GM19238 (cell line): ENCODE results near the gene CIBAR2.

Experiments
- DNase-seq: peaks from one replicate; pipeline ENCODE4 v3.0.0; 2011; ENCODE audit warnings: low spot score; ENCODE audit not compliant: insufficient read length

Gene CIBAR2

GRCh38 chr16:85112364-85112763, at the start of gene CIBAR2:
TSS of gene CIBAR2 (minus strand) at chr16:85112472. CDS start at chr16:85112352, 120 bp downstream.
- DNase-seq = no peak

- DNase-seq = no peak
Measured at GRCh38 chr16:85159179-85159980, 47.1 kb upstream of the CIBAR2 start.

- DNase-seq = no peak
Measured at GRCh38 chr16:85158743-85159178, 46.5 kb upstream of the CIBAR2 start.

GRCh38 chr16:85157813-85158742, 45.8 kb upstream of the CIBAR2 start:
- no peak for DNase-seq

GRCh38 chr16:85157372-85157771, 45.1 kb upstream of the CIBAR2 start:
- DNase-seq = no peak

GRCh38 chr16:85156869-85157268, 44.6 kb upstream of the CIBAR2 start:
- DNase-seq = no peak

GRCh38 chr16:85156440-85156839, 44.2 kb upstream of the CIBAR2 start:
- DNase-seq = no peak

GRCh38 chr16:85153656-85154091, 41.4 kb upstream of the CIBAR2 start:
- no peak for DNase-seq

- no peak for DNase-seq
Measured at GRCh38 chr16:85153046-85153445, 40.8 kb upstream of the CIBAR2 start.

GRCh38 chr16:85152414-85153030, 40.2 kb upstream of the CIBAR2 start:
- DNase-seq = no peak

GRCh38 chr16:85151603-85152413, 39.5 kb upstream of the CIBAR2 start:
- DNase-seq = no peak

GRCh38 chr16:85151079-85151602, 38.9 kb upstream of the CIBAR2 start:
- no peak for DNase-seq

GRCh38 chr16:85150331-85150940, 38.2 kb upstream of the CIBAR2 start:
- no peak for DNase-seq

- DNase-seq = no peak
Measured at GRCh38 chr16:85149776-85150175, 37.5 kb upstream of the CIBAR2 start.

GRCh38 chr16:85148931-85149330, 36.7 kb upstream of the CIBAR2 start:
- DNase-seq = no peak

- no peak for DNase-seq
Measured at GRCh38 chr16:85146922-85147651, 34.8 kb upstream of the CIBAR2 start.

- DNase-seq = no peak
Measured at GRCh38 chr16:85146532-85146797, 34.2 kb upstream of the CIBAR2 start.

GRCh38 chr16:85145734-85146531, 33.7 kb upstream of the CIBAR2 start:
- DNase-seq = no peak

- DNase-seq = no peak
Measured at GRCh38 chr16:85145188-85145587, 32.9 kb upstream of the CIBAR2 start.
